Central memory CD4-positive, alpha-beta T cell (primary cell): Measurements from ENCODE around the gene MYL12A.
A peak's percentile ranks its signal among the peaks of the same experiment; 100 is the strongest.
"Not testable (repeated sequence)": the region's sequence is repeated elsewhere in the genome, so short reads cannot be mapped to it uniquely, and the experiment has no call there.

Experiments
- DNase-seq: peaks from one replicate; pipeline ENCODE4 v3.0.0; 2022

The MYL12A gene

GRCh38 chr18:3256693-3257626, 9.4 kb downstream of the MYL12A start:
- DNase-seq = no peak

DNA sequence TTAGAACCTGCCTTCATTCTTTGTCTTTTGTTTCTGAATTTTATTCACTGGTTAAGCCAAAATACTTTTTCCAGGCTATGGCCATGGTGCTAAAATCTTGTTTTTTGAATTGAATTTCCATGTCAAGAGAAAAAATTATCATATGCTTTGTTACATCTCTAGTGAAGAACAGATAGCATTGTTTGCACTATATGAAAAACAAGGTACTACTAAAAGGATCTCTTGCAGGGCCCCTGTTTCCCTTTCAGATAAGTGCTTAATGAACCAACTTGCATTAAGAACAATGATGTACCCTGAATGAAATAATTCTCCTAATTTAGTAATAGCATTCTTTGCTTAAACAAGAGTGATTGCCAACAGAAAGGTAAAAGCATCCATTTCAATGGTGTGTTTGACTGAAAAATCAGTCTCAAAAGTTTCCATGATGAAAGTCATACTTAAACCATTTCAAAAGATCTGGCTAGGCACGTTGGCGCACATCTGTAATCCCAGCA, 10.1 kb downstream of the MYL12A start:
- no peak for DNase-seq

GRCh38 chr18:3260995-3261372, 13.4 kb downstream of the MYL12A start:
- no peak for DNase-seq

DNA sequence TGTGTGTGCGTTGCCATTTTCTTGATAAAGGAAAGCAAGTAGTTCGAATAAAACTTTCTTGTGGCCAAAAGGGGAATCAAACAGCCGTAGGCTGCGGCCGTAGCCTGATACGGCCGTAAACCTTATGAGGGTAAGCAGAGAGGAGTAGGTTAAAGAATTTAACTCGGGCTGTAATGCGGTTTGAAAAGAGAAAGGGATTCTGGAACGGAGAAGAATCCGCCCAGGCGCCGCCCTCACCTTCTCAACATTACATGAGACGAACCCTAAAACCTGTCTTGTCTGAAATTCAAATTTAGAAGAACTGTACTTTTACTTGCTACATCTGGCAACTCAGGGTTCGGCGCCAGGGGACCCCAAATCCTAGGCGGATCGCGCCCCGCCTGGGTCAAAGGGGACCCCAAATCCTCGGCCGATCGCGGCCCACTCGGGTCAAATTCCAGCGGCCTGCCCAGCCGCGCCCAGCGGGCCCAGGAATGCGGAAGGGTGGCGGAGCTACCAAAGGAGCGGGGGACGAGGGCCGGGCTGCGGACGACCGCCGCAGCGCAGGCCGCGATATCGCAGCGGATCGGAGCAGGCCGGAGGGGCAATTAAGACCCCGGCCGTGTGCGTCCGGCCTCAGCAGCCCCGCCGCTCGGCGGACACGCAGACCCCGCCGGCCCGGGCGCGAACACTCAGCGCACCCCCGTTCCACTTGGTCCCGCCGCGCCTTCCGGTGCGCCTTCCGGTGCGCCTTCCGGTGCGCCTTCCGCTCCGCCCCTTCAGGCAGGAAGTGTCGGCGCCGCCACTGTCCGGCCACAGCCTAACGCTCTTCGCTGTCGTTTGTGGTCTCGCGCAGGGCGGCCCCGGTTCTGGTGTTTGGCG, 14.0 kb downstream of the MYL12A start, which contains the start of gene MYL12B:
Gene MYL12B, plus strand, starts transcription at position 761 of the 861 bp plus-strand sequence. CDS start 10,766 bp downstream, outside the sequence.
- DNase-seq = peak; percentile 85

GRCh38 chr18:3262234-3263131, 14.9 kb downstream of the MYL12A start:
- peak; percentile 47 for DNase-seq

DNA sequence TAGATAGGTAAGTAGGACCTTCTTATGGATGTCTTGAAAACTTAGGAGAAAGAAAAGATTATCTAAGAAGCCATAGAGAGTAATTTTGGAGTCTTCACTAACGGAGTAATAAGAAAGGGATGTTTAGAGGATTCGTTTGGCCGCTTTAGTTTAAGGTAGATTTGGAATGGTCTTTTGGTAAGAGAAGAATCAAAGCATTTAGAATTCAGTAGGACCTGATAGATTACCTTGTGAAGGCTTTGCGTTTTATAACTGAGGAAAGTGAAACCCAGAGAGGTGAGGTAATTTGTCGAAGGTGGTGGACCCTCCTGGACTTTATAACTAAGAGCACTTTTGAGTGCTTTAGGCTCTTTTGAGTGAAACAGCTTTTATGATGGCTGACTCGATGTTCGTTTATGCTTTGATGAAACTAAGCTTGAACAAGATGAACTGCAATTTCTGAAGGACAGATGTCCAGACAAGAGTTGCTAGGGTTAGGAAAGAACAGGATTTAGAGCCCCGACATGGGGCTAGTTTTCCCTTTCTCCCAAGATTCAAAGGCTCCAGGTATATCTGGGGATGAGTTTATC, 15.6 kb downstream of the MYL12A start:
- DNase-seq = no peak

GRCh38 chr18:3264362-3264761, 16.8 kb downstream of the MYL12A start:
- DNase-seq = no peak

DNA sequence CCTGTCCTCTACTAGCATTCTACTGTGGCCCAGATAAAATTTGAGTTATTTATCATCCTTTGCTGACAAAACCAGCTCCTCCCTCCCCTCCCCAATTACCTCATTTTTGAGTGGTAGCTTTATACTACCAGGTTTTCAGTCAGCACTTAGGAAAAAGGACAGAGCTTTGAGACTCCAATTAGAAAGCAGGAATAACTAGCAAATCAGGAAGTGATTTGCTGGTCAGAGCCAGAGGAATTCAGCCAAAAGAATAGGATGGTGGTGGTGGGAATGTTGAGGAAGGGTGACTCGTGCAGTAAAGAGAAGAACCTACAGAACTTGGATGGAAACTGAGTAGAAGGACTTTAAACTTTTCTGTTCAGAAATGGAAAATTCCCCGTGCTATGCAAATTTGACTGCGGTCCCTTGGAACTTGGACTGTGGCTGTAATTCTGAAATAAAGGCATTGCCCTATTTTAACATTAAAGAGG, 18.0 kb downstream of the MYL12A start:
- DNase-seq = no peak

GRCh38 chr18:3266062-3266608, 18.5 kb downstream of the MYL12A start:
- DNase-seq = no peak

GRCh38 chr18:3268306-3268705, 20.7 kb downstream of the MYL12A start:
- DNase-seq = no peak

DNA sequence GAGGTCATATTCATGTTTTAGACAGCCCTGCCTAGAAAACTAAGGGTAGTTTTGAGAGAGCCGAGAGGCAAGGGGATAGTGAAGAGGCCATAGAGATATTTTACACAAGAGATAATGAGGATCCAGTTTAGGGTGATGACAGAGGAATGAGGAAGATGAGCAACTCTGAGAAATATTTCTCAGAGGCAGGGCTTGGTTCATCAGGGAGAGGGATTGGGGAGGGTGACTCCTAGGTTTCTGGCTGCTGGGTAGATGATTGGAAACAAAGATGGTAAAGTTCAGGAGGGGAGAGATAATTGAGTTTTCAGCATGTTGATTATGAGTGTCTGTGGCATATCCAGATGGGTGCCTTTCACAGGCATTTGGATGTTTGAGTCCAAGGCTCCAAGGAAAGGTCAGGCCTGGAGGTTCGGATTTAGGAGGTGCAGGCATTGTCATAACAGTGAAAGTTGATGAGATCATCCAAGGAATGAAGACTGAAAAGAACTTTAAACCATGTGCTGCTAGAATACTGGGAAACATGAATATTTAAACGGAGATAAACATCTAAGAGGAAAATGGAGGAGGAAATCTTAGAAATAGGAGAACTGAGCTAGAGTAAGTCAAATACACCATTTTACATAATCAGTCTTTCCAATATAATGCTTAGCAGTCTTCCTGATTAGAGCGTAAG, 21.8 kb downstream of the MYL12A start:
- DNase-seq = no peak

GRCh38 chr18:3269914-3270299, 22.3 kb downstream of the MYL12A start:
- DNase-seq = no peak

DNA sequence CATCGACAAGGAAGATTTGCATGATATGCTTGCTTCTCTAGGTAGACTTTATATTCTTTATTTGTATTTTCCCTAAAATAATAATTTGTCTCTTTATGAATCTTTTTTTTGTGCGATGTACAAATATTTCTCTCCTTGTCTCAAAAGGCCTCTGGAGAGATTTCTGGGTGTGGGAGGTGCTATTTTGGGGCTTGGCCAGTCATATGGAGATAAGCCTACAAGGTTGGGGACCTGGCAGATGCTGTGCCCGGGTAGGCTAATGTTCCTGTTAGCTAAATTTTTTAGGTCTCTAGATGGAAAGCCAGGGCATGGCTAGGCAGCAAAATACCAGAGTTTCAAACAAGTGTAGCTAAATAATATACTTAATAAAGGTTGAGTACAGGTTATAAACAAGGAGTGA, 25.4 kb downstream of the MYL12A start:
- DNase-seq = no peak

GRCh38 chr18:3277643-3278213, 30.1 kb downstream of the MYL12A start:
- DNase-seq = not testable (repeated sequence)

DNA sequence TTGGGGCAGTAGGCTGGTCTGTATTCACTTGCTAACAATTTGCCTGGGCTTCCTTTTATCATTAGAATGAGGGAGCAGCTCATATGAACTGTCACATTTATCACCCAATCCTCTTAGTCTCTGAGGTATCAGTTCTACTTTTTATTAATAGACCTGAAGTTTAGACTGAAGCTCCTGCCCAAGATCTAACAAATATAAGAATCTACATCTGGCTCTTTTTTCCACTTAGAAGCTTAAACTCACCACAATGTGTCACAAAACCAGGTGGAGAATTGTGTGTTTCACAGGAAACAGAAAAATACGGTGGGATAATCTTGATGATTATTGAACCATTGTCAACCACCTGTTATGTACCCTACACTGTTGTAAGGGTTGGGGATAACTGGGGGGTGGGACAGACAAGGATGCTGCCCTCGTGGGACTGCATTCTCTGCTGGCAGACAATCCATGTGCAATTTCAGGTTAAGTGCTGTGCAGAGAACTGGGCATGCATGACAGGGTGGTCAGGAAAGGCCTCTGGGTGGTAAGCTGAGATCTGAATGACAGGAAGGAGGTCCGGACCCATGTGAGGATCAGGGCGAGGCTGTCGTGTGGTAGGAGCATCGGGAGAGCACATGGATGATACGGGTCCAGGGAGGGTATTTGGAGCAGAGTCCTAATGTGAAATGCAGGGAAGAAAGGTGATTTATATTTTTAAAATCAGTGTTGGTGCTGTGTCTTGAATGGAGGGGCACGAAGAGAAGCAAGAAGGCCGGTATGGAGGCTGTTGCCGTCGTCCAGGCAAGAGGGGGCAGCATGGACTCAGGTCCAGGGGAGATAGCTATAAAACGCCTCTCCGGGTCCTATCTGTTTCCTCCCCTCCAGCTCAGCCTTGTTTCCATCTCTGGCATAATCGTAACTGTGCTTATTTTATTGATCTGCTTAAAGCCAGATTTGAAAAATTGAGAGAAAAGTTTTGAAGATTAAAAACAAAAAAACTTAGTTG, 31.9 kb downstream of the MYL12A start:
- no peak for DNase-seq

DNA sequence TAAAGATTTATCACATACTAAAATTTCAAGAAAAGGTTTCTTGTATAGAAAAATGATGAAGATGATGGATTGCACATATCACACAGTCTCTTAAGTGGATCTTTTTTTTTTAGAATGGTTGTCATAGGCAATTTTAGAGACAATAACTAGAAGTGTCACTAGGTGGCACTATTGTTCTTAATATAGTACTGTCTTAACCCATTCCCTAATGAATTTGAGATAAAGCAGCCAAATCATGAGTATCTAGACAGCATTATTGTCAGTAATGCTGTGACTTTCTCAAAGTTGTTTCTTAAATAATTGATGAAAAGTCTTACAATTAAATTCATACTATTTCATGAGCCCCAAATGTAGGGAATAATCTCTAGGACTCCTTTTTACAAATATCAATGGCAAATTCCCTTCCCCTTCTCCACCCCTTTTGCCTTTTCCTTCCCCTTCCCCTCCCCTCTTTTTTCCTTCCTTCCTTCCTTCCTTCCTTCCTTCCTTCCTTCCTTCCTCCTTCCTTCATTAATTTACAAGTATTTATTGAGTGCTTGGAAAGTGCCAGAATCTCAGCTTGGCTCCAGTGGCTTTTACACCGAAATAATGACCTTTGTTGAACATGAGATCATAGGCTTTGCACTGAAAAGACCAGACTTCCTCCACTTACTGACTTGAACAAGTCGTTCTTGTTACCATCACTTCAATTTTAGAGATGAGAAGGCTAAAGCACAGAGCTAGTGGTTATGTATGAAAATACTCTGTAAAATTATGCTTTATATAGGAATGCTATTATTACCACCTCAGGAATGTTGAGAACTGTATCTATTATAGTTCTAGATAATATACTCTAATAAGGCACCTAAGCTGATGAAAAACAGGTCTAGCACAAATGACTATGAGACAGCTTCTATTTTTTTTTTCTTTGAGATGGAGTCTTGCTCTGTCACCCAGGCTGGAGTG, 34.1 kb downstream of the MYL12A start:
- peak; percentile 64 for DNase-seq

DNA sequence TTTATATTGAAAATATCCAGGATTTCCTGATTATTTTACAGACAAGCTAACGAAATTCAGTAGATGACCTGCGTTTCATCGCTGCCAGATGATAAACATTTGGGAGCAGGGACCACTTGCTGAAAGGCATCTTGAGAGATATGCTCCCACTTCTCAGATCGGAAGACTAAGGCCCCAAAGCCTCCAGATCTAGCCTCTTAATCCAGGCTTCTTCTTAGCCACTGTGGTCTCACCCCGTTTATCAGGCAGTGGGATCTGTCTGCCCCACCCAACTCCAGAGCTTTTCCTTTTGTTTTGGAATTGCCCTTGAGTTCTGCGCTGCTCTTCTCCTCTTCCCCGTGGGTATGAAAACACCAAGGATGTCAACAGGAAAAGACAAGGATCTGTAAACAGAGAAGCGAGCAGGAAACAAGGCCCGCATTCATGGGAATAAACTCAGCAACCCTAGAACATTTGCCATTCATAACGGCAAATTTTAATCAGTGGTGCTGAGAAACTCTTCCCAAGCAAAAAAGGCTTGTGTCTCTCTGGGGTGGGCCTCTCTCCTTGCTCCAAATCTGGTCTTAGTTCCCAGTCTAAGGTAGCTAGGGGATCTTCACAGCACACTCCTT, 35.8 kb downstream of the MYL12A start:
- no peak for DNase-seq

- no peak for DNase-seq
Observed at GRCh38 chr18:3283908-3284307, 36.3 kb downstream of the MYL12A start.
